Cortex of kidney (tissue), 1 donor: ENCODE results near the gene MAP3K20.
"Not testable (repeated sequence)": the region's sequence is repeated elsewhere in the genome, so short reads cannot be mapped to it uniquely, and the experiment has no call there.

ENCODE experiments used
- DNase-seq: peaks from one replicate; lab custom pipeline; 2025; lab: John Stamatoyannopoulos, UW

The MAP3K20 gene

DNA sequence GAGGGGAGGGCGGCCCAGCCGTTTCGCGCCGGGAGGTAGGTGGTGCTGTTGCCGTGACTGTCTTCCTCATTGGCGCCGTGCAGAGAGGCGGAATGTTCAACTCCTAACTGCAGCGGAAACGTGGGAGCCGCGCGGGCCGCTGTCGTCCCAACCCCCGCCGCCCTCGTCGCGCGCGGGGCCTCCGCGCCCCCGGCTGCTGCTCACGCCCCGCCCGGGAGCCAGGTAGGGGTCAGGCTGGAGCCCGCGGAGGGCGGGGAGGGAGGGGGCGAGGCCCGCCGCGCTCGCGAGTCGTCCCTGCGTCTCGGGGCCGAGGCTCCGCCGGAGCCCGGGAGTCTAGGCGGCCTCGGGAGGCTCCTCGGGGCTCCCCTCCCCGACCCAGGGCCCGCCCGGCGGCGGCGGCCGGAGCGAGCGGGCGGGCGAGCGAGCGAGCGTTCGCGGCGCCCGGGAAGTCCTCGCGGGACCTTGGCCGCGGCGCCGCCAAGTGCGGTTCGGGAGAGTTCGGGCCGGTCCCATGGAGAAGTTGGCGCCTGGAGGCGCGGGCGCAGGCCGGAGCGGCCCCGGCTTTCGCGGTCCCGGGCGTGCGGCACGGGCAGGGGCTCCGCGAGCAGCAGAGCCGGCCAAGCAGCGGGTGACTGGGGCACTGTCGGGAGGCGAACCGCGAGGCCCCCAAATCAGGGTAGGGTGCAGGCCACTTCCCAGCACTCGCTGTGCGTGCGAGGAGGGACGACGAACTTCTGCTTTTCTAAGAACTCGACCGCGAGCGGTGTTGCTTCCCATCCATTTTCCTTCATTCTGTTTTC, at the start of gene MAP3K20:
TSS of gene MAP3K20 (plus strand) at position 66 of the 800 bp plus-strand sequence. CDS start 15,186 bp downstream, outside the sequence.
- DNase-seq: no peak

DNA sequence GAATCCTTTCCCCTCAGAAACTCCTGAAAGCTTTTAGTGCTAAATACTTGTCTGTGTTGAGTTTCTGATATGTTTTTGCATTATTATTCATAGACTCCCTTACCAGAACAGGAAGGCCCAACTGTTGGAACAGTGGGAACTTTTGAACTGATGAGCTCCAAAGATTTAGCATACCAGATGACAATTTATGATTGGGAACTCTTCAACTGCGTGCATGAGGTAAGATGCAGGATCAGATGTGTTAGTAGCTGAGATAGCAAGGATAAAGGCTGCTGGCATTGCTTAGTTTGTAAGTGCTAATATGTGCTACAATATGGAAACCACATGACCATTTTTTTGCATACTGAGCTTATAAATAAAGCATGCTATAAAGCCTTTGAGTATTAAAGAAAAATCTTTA, 49.2 kb upstream of the MAP3K20 start:
- DNase-seq: no peak

DNA sequence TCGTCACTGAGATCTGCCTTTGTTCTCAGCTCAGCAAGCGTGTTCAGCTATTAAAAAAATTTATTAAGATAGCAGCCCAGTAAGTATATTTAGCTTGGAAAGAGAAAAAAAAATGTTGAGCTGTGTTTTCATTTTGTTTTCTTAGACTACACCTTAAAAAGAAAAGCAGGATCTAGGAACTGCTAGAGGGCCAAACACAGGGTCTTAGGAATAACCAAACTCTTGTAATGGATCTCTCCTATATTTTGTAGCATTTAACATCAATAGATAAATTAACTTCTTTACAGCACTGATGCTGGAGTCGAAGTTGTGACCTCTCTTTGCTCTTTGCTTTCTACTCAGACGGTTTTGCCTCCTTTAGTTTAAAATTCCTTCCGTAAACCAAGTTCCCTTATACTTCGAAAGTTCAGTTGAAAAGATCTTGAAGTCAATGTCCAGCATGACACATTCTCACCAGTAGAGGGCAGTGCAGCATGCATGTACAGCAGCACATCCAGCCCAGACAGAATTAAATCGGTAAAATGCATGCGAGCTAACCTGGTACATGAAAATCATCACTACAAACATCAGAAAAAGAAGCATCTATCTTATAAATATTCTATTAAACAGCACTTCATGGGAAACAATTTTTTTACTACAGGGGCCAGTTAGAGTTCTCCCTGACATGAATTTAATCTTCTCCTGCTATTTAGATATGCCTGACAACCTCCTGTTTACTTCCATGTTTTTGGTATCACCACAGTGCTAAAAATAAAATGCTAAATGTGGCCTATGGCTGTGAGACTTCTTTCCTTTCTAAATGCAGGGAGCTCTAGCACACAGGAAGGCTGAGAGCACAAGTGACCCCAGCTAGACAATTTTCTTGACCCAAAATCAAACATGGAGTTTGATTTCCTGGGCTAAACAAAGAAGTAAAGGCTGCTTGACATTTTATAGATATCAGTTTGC, 48.2 kb upstream of the MAP3K20 start:
- DNase-seq: no peak

DNA sequence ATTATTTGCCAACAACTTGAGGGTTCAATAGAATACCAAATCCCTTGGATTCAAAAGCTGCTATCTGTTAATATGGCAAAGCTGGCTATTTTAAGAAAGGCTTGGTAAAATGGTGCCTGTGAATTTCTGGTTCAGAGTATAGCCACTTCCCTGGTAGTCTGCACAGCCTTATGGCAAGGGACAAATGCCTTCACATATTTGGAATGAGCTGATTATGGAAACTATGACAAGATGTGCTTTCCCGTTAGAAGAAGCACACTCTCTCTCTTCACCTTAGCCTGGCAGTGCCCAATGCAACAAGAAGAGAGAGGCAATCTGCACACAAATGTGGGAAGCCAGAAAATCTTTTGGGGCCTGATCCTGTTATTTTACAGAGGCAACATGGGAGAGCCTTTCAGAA, 47.5 kb upstream of the MAP3K20 start:
- no peak for DNase-seq

DNA sequence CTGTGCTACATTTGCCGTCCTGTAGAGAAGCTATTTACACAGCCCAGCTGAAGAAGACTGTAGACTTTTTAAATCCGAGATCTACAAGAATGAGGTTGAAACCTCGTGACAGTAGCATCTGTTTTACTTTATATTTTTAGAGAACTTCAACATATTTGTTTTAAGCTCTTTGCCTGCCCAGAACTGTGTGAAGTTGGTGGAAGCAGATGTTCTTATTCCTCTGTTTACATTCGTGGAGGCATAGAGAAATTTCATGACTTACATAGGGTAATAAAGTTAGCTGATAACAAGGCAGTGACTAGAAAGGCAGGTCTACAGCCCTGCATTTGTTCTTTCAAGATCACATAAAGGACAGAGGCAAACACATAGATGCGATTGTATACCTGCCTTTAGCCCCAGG, 47.0 kb upstream of the MAP3K20 start:
- no peak for DNase-seq

DNA sequence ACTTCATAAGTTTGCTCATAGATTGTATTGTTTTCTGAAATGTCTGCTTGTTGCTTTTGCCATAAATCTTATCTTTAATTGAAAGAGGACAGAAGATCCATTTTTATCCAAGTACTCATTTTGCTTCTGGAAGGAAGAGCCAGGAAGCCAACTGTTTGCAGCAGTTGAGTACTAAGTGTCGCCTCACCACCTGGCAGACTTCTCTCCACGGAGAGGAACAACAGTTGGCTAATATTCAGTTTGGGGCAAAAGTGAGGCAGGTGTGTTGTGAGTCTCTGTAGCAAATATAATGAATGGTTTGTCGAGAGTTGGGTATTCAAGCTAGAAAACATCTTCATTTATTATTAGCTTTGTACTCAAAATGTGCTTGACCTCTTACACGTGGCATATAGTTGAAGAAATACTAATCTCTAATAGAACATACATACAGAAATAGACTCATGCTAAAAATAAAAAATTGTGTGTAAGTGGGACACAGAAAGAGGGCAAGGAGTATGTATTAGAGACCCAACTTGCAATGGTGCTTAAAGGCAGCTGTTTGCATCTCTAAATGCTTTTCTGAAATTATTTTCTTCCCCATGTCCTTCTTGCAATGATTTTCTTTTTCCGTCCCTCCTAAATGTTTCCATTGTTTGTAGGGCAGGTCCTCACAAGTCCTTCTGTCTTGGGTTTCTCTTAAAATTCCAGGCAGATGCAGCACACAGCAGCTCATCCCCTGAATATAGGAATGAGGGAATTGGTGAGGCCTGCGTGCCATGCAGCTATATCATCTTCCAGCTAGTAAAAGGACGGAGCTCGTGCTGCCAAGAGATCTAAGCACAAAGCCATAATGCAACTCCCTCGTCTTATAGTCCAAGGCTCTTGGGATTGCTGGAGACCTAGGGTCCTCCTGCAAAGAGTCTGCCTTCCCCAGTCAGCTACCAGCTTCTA, 44.8 kb upstream of the MAP3K20 start:
- no peak for DNase-seq

DNA sequence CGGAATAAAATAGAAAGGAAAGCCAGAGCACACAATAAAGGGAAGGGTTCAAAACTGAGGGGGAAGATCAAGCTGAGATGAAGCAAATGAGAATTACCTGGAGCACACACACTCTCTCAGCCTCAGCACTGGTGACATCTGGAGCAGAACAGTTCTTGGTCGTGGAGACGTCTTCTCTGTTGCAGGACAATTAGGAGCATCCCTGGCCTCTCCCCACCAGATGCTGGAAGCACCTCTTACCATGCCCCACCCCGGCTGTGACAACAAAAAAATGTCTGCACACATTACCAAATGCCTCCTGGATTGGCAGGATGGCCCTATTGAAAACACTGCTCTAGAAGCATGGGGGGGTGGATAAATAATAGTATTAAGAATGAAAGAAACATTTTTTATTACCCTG, 43.6 kb upstream of the MAP3K20 start:
- no peak for DNase-seq

DNA sequence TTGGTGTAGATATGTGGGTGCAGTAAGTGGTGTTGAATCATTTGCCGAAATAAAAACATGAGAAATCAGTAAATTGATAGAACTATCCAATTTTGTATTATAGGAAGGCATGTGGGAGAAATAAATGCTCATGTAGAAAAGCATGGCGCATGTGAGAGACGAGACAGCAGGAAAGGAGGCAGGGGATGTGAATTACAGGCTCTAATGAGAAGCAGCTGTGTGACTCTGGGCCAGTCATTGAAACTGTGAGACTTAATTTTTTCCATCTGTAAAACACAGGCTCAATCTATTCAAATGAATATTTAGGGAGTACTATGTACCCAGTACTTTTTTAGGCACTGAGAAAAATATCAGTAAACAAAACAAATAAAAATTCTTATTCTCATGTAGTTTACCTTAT, 42.6 kb upstream of the MAP3K20 start:
- DNase-seq: no peak

DNA sequence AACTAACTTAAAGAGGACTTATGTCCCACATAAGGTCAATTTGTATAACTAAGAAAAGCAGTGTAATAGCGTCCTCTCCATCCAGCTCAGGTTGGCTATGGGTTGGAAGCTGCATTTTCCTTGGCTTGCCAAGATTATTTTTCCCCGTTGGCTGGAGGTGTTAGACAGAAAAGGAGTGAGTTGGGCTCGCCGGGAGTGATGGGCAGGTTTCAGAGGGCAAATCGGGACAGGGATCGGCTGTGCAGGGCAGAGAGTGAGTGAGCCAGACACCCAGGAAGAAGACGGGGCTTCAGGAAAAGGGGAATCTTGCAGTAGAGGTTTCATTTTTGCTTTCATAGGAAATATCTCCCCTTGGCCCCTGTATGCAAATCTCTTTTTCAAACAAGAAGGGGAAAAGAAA, 41.5 kb upstream of the MAP3K20 start:
- no peak for DNase-seq

DNA sequence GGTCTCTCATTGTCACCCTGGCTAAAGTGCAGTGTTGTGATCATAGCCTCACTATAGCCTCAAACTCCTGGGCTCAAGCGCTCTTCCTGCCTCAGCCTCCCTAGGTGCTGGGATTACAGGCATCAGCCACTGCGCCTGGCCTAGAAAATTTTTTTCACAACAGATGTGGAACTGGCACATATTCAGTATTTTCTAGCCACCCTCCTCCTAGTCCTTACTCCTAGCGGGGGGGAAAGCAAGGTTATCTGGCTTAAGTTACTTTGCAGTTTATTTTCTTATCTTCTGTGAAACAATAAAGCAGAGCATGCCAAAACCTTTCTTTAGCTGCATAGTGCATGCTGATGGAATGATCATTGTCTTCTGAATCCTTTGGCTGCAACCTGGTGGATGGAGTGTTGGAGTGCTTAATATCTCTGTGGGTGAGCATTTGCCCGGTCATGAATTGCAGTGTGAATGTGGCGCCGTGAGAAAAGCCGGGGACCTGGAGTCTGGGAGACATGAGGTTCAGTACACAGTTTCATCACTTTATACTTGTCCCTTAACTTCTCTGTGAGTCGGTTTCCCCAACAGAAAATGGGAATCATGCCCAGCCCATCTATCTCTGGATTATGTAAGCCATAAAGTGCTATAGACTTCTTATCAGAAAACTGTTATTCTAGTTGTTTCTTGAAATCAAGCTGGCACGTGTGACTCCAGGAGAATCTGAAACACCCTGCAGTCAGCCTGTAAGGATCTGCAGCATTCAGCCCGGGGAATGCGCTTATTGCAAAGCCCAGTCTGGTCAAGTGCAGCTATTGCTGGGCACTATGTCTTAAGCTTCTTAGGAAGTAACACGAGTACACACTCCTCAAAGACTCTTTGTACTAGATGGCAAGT, 38.2 kb upstream of the MAP3K20 start:
- no peak for DNase-seq

DNA sequence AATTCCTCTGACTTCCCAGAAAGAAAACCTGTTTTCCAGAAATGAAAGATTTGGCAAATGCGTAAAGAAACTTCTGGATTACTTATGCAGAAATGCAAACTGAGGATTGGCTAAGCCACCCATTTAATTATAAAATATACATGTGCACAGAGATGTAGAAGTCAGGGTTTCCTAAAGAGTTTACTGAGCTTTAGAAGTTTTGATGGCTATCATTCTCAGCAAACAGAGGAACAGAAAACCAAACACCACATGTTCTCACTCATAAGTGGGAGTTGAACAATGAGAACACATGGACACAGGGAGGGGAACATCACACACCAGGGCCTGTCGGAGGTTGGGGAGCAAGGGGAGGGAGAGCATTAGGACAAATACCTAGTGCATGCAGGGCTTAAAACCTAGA, 37.4 kb upstream of the MAP3K20 start:
- not testable (repeated sequence) for DNase-seq

DNA sequence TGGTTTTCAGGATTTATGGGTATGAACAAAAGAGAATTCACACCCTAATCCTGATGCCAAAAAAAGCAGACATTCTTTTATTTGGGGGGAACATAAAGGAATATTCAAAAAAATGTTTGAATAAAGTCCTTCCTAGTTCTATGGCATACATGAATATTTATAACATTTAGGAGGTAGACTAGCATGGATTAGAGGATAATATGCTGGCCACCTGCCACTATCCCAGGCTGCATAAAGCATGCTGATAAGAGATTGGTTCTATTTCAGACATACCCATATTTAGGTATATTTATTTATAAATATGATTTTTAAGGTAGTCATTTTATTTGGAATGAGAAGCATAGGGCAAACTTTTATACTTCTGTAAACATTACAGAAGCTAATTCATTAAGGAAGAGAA, 34.9 kb upstream of the MAP3K20 start:
- no peak for DNase-seq

DNA sequence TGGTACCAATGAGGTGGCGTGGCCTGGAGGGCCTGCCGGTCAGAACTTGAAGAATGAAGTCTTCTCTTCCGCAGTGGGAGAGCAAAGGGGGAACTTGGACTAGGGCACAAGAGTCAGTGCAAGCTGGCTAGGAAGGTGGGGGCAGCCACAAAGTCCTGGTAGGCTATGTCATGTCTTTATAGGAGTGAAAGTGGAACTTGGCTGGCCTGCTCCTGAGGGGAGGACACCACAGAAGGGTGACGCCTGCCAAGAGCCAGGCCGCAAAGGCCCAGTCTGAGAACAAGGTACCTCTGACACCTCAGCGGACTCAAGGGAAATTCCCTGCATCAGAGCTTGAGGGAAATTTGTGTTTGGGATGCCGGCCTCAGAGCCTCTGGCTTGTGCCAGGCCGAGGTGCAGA, 32.2 kb upstream of the MAP3K20 start:
- DNase-seq: no peak

DNA sequence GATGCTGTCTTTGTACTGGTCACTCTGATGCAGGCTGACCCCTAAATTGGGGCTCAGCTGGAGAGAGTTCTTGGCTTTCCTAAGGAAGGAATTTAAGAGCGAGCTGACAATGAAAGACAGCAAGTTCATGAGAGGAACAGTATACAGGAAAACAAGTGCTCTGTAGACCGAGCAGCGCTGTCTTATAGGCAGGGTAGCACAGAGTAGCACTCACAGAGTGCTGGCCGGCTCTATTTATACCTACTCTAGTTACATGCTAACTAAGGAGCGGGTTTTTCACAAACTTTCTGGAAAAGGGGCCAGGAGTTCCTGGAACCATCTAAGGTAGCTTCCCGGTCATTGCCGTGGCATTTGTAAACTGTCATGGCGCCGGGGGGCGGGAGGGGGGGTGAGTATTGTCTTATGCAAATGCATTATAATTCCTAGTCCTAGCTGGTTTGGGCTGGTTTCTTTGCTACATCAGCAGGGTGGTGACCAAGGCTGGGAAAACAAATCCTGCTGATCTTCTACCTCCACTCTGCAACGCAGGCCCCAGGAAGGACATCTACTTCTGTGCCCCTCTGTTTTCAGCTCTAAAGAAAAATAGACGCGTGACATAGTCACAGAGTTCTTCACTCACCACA, 31.6 kb upstream of the MAP3K20 start:
- DNase-seq: no peak

DNA sequence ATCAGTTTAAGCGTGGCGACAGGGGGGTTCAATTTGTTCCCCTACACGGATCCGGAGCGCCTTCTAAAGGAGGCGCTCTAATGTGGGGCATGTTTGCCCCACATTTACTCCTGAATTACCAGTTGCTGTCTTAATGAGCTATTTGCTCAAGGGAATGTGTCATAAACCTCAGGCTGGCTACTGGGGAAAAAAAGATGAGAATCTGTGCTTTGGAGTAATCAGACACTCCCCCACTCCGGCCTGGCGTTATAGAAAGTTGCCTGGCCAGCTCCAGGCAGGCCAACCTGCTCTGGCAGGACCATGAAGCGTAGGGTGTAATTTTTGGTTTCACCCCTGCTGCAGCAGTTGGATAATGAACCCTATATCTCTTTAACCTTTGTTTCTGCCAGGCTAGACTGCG, 31.0 kb upstream of the MAP3K20 start:
- DNase-seq: no peak

DNA sequence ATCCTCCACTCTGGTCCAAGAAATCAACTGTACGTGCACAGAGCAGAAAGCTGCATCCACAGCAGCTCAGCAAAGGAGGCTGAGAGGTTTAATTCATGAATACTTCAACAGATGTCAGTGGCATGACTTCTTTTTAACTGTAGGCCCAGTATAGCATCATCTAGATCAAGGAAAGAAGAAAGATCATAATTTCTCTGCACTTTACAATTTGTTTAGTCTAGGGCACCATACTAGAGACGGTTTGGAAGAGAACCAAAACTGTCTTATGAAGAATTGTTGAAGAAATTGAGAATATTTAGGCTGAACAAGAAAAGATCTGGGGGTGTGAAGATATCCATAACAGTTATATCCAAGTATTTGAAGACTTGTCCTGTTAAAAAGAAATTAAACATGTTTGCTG, 30.5 kb upstream of the MAP3K20 start:
- DNase-seq: no peak

DNA sequence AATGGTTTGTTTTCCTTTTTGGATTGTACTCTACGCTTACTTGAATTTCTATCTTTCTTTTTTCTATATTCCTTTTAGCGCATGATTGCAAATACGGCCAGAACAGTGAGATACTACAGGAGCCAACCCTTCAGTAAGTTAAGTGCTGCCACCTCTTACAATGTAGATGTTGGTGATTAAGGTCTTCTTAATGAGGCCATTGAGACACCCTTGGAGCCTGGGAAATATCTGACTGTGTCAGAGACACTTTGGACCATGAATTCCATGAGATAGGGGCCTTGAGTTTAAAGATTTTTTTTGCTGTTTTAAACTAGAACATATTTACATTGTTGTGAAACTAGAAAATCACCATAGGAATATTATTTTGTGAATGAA, 27.1 kb upstream of the MAP3K20 start:
- DNase-seq: no peak

DNA sequence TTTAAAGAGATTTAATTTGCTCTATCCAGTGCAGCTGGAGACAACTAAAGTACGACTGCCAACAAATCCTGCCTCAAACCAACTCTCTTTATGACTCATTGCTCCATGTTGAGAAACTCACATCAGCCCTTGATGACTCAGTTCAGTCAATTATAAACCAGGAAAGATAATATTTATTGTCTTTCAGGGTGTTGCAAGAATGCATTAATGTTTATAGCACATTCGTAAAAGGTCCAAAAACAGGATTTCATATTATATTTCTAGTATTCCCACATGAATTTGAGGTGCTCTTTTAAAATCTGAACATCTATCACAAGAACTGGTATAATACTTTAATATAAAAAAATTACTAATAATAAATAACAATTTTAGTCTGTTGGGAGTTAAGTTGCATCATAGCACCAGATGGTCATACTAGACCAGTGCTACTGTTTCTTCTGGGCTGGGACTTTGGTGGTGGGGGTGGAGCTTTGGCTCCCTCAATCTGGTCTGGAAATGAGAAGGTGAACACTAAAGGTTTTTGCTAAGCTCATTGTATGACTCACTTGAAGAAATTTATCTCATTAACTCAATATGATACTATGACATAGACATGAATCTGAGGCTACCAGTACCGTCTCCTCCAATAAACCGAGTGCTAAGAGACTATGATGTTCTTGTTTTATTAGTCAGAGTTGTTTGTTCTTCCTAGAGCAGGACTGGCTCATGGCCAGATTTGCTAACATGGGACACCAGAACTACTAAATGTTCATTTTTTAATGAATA, 26.6 kb upstream of the MAP3K20 start:
- DNase-seq: no peak

DNA sequence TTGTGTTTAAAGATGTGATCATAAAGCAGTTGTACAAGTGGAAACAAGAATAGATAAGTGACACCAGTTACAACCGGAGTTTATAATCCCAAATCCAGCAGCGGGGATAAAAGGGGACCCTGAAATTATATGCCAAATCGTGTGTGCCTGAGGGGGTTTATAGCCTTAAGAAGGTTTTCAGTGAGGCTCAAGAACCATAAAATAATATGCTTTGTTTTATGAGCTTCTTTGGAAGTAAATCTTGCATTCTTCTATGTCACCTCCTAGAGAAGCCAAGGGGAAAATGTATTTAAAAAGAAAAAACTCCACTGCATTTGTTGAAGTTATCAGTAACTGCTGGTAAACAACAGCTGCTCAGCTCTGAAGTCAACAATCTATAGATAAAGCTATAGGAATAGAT, 25.8 kb upstream of the MAP3K20 start:
- DNase-seq: no peak

DNA sequence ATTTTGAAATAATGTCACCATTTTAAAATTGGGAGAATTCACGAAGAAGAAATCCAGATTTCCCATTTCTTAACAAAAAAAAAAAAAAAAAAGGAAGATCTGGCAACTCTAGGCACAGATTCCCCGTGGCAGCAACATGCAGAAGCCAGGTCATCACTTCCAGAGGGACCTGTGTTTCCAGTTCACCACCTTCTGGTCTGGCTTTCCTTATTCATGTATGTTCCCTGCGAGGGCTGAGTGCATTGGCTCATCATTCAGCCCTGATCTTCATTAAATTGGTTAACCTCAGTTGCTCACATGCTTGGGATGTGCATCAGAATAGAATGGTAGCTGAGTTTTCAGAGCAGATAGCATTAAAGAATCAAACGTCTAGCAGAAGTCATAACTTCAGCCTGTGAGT, 25.0 kb upstream of the MAP3K20 start:
- no peak for DNase-seq
